HFF-Myc (cell line): ENCODE measurements around the gene GUCA2B.

Source experiments
- DNase-seq: peaks from one replicate; pipeline ENCODE4 v3.0.0-alpha.2; 2011; ENCODE audit warnings: low read depth; ENCODE audit errors: extremely low read depth
- H3K4me3 ChIP-seq: replicated peaks from 2 replicates; pipeline ENCODE4 v1.5.1; 2011; ENCODE audit warnings: low read depth, mild to moderate bottlenecking, control low read depth, low read length
- CTCF ChIP-seq: IDR thresholded peaks from 2 replicates; pipeline ENCODE4 v1.5.1; 2012; ENCODE audit warnings: mild to moderate bottlenecking, low read depth, low read length, control low read depth; ENCODE audit errors: missing control alignments

The GUCA2B gene

GRCh38 chr1:42165511-42166210 lies 12.5 kb downstream of the GUCA2B start:
- TF ChIP-seq CTCF = no peak
- H3K4me3 ChIP-seq = no peak overlapping the region
- no peak for DNase-seq

GRCh38 chr1:42167611-42168390 lies 14.6 kb downstream of the GUCA2B start:
- no peak overlapping the region for H3K4me3 ChIP-seq
- no peak for TF ChIP-seq CTCF
- DNase-seq = no peak

- H3K4me3 ChIP-seq = no peak overlapping the region
- DNase-seq = no peak
- no peak for TF ChIP-seq CTCF
Measured at GRCh38 chr1:42168391-42168670, 15.1 kb downstream of the GUCA2B start.

- TF ChIP-seq CTCF = no peak
- no peak for DNase-seq
- H3K4me3 ChIP-seq = no peak overlapping the region
Measured at GRCh38 chr1:42168763-42169162, 15.6 kb downstream of the GUCA2B start.

- no peak overlapping the region for H3K4me3 ChIP-seq
- TF ChIP-seq CTCF = no peak
- no peak for DNase-seq
Measured at GRCh38 chr1:42170779-42171621, 17.8 kb downstream of the GUCA2B start.

GRCh38 chr1:42171679-42172266 lies 18.6 kb downstream of the GUCA2B start:
- no peak for TF ChIP-seq CTCF
- no peak overlapping the region for H3K4me3 ChIP-seq
- no peak for DNase-seq
